Measurements from ENCODE around the gene OR5K1. TPM values are rescaled to one million over a fixed set of nuclear protein-coding genes. Genes with fewer than 3 reads are reported as not detected.
A peak's percentile ranks its signal among the peaks of the same experiment; 100 is the strongest.

OR5K1 gene
- total RNA-seq, 1 experiment from 2014 or later, result not detected

GRCh38 chr3:98518816-98519215 is 55.8 kb downstream of the OR5K1 start:
- BruUV-seq (replicated peaks), result no TSS peak
- TF ChIP-seq CTCF (IDR thresholded peaks at IDR 0.05; ENCODE audit: unreplicated experiment), result no peak
- no peak for DNase-seq (ENCODE audit: unreplicated experiment)
- H3K27me3 Mint-ChIP-seq (ENCODE audit: insufficient read depth, unreplicated experiment), result no peaks in the 10 kb centered on the region
- no peaks in the 10 kb centered on the region for H3K9me3 Mint-ChIP-seq (ENCODE audit: unreplicated experiment)
- intact Hi-C loops (cut with micrococcal nuclease), result no loop called here
- POLR2A ChIA-PET, result no interaction called here
- no peak overlapping the region for H3K27ac Mint-ChIP-seq (ENCODE audit: low read depth, unreplicated experiment)
- peaks cover 61% of the 10 kb centered on the region for H3K36me3 Mint-ChIP-seq (ENCODE audit: insufficient read depth, unreplicated experiment)
- peaks cover 27% of the 10 kb centered on the region for H3K4me1 Mint-ChIP-seq (ENCODE audit: insufficient read depth, unreplicated experiment)
- H3K4me3 Mint-ChIP-seq (ENCODE audit: unreplicated experiment), result no peak overlapping the region
- CTCF ChIA-PET, result interaction anchor here (1.6 kb wide), 1 partner anchor 60 kb away, joined by 4 read pairs; no protein-coding TSS in a partner anchor

GRCh38 chr3:98519351-98519750 is 56.4 kb downstream of the OR5K1 start:
- BruUV-seq (replicated peaks), result no TSS peak
- H3K27ac Mint-ChIP-seq (ENCODE audit: low read depth, unreplicated experiment), result no peak overlapping the region
- CTCF ChIA-PET, result interaction anchor here (1.6 kb wide), 1 partner anchor 61 kb away, joined by 4 read pairs; no protein-coding TSS in a partner anchor

GRCh38 chr3:98521897-98522543 is 59.0 kb downstream of the OR5K1 start:
- Mint-ChIP-seq H3K36me3 (ENCODE audit: insufficient read depth, unreplicated experiment) (peaks cover 38% of the 10 kb centered on the region), H3K27ac (ENCODE audit: low read depth, unreplicated experiment) (peak overlapping the region; percentile 81), H3K4me1 (ENCODE audit: insufficient read depth, unreplicated experiment) (peaks cover 27% of the 10 kb centered on the region), H3K4me3 (ENCODE audit: unreplicated experiment) (peak overlapping the region; percentile 85), H3K27me3 (ENCODE audit: insufficient read depth, unreplicated experiment) (no peaks in the 10 kb centered on the region), H3K9me3 (ENCODE audit: unreplicated experiment) (no peaks in the 10 kb centered on the region)
- POLR2A ChIA-PET, result interaction anchor here (0.6 to 2.5 kb wide), 10 partner anchors 9 to 408 kb away, joined by 3 to 50 read pairs (median 6); partner anchors contain the start of genes CPOX and GPR15
- CTCF ChIA-PET, result interaction anchor here (0.6 to 1.2 kb wide), 4 partner anchors 40 to 193 kb away, joined by 3 to 8 read pairs (median 3); no protein-coding TSS in a partner anchor
- intact Hi-C loops (cut with micrococcal nuclease), result loop anchor here (1.0 to 5.0 kb wide), 4 partner anchors 9 to 485 kb away; partner anchors contain the start of gene GABRR3
- TSS peak; percentile 55 for BruUV-seq (replicated peaks)
- TF ChIP-seq CTCF (IDR thresholded peaks at IDR 0.05; ENCODE audit: unreplicated experiment), result no peak
- DNase-seq (ENCODE audit: unreplicated experiment), result peak; percentile 74

More at GRCh38 chr3:98519351-98519750, 56.4 kb downstream of the OR5K1 start:
- intact Hi-C loops (cut with micrococcal nuclease), result no loop called here
- H3K4me3 Mint-ChIP-seq (ENCODE audit: unreplicated experiment), result no peak overlapping the region
- TF ChIP-seq CTCF (IDR thresholded peaks at IDR 0.05; ENCODE audit: unreplicated experiment), result no peak
- POLR2A ChIA-PET, result no interaction called here
- no peaks in the 10 kb centered on the region for H3K9me3 Mint-ChIP-seq (ENCODE audit: unreplicated experiment)
- H3K27me3 Mint-ChIP-seq (ENCODE audit: insufficient read depth, unreplicated experiment), result no peaks in the 10 kb centered on the region
- no peak for DNase-seq (ENCODE audit: unreplicated experiment)
- peaks cover 61% of the 10 kb centered on the region for H3K36me3 Mint-ChIP-seq (ENCODE audit: insufficient read depth, unreplicated experiment)
- H3K4me1 Mint-ChIP-seq (ENCODE audit: insufficient read depth, unreplicated experiment), result peaks cover 27% of the 10 kb centered on the region

Other genes with a start within 250 kb of the OR5K1 start
- not detected in 2 replicates for gene OR5H6, start 199.0 kb upstream of the OR5K1 start, total RNA-seq (2022)
- not detected in 2 replicates for gene OR5H2, start 180.7 kb upstream of the OR5K1 start, total RNA-seq (2022)
- not detected in 2 replicates for gene OR5K4, start 109.3 kb upstream of the OR5K1 start, total RNA-seq (2022)
- not detected in 2 replicates for gene OR5K3, start 72.5 kb upstream of the OR5K1 start, total RNA-seq (2022)
- gene OR5K2, start 34.5 kb downstream of the OR5K1 start, total RNA-seq (2022), result not detected in 2 replicates
- gene CLDND1, start 59.7 kb downstream of the OR5K1 start, total RNA-seq (2022), result 128 and 173 TPM in 2 replicates
- not detected in 2 replicates for gene GPR15, start 68.8 kb downstream of the OR5K1 start, total RNA-seq (2022)
- gene CPOX, start 130.4 kb downstream of the OR5K1 start, total RNA-seq (2022), result 10.8 and 11.2 TPM in 2 replicates

All from MCF 10A (cell line).